K562 (cell line): ENCODE data around the gene ZNF667. TPM values are rescaled to one million over a fixed set of nuclear protein-coding genes. Genes with fewer than 3 reads are reported as not detected.

Experiments used
- ATF6 ChIP-seq: sonication (generic); formaldehyde crosslinking; IDR thresholded peaks from 2 replicates; pipeline ENCODE4 v1.4.0; 2020; ENCODE audit warnings: mild to moderate bottlenecking, missing genetic modification reagents
- BACH1 ChIP-seq: fragments of 200-800 bp; sonication (Bioruptor generic); IDR thresholded peaks from 2 replicates; pipeline ENCODE4 v1.6.1; 2016; ENCODE audit warnings: missing genetic modification characterization, missing compliant biosample characterization
- BCLAF1 ChIP-seq, 2 experiments: fragments of 450-650 bp in 1 of 2; IDR thresholded peaks; 2 replicates each; pipeline ENCODE4 v1.6.1; 2011 to 2017; ENCODE audit warnings: low read depth in 2 of 2, antibody characterized with exemption in 1 of 2, borderline replicate concordance in 1 of 2, low read length in 1 of 2, mild to moderate bottlenecking in 1 of 2, mixed read lengths in 1 of 2; ENCODE audit not compliant: control insufficient read depth in 1 of 2
- BCOR ChIP-seq: fragments of 450-650 bp; IDR thresholded peaks from 2 replicates; pipeline ENCODE4 v1.6.1; 2016
- BRCA1 ChIP-seq, 2 experiments: fragments of 450-650 bp in 1 of 2; sonication (generic) in 1 of 2; formaldehyde crosslinking in 1 of 2; IDR thresholded peaks; 2 replicates each; pipeline versions ENCODE4 v1.5.0 to v1.6.1; 2017 to 2020; ENCODE audit warnings: mild to moderate bottlenecking in 1 of 2, missing genetic modification reagents in 1 of 2
- DIDO1 ChIP-seq: fragments of 450-650 bp; IDR thresholded peaks from 2 replicates; pipeline ENCODE4 v1.6.1; 2016; ENCODE audit warnings: low read depth, missing biosample characterization, missing genetic modification characterization
- GTF2A2 ChIP-seq: IDR thresholded peaks from 2 replicates; pipeline ENCODE4 v1.6.1; 2016; ENCODE audit warnings: mild to moderate bottlenecking, missing genetic modification characterization, missing compliant biosample characterization
- KAT2B ChIP-seq: IDR thresholded peaks from one replicate; pipeline ENCODE4 v1.6.1; 2012; ENCODE audit warnings: low read depth, mild to moderate bottlenecking, control low read depth, inconsistent platforms, low read length, moderate library complexity
- L3MBTL2 ChIP-seq: fragments of 450-650 bp; IDR thresholded peaks from 2 replicates; pipeline ENCODE4 v1.6.1; 2016; ENCODE audit warnings: mild to moderate bottlenecking, moderate library complexity
- NR4A1 ChIP-seq, 2 experiments: fragments of 250-450 bp in 1 of 2; fragments of 450-650 bp in 1 of 2; sonication (Bioruptor Pico) in 1 of 2; IDR thresholded peaks; 2 replicates each; pipeline versions ENCODE4 v1.4.0 to v1.6.1; 2016 to 2020; ENCODE audit warnings: mild to moderate bottlenecking in 2 of 2, missing compliant biosample characterization in 1 of 2, missing genetic modification characterization in 1 of 2, moderate library complexity in 1 of 2
- PRDM10 ChIP-seq: fragments of 450-650 bp; IDR thresholded peaks from 2 replicates; pipeline ENCODE4 v1.6.1; 2018; ENCODE audit not compliant: partially characterized antibody
- SIN3B ChIP-seq: fragments of 450-650 bp; IDR thresholded peaks from 2 replicates; pipeline ENCODE4 v1.6.1; 2017; ENCODE audit warnings: low read depth, mild to moderate bottlenecking, moderate library complexity
- STAG1 ChIP-seq: sonication (generic); formaldehyde crosslinking; IDR thresholded peaks from 2 replicates; pipeline ENCODE4 v1.5.0; 2020; ENCODE audit warnings: missing genetic modification reagents, borderline replicate concordance
- ZFX ChIP-seq: sonication (generic); formaldehyde crosslinking; IDR thresholded peaks from 2 replicates; pipeline ENCODE4 v1.8.0; 2022; ENCODE audit warnings: mild to moderate bottlenecking, missing genetic modification reagents, moderate library complexity
- ZNF280A ChIP-seq: fragments of 450-650 bp; IDR thresholded peaks from 2 replicates; pipeline ENCODE4 v1.6.1; 2018; ENCODE audit warnings: mild to moderate bottlenecking, low read depth; ENCODE audit not compliant: partially characterized antibody
- polyA plus RNA-seq, 8 experiments: library from polyadenylated mRNA; depleted of rRNA in 4 of 8; stranded (reverse) in 5 of 8; unstranded in 3 of 8; fragments of >200 nt; fragmentation: Nextera tagmentation in 2 of 8; fragmentation: Illumina TruSeq in 1 of 8; extraction: Ambion mirVana in 2 of 8; extraction: Trizol in 1 of 8; gene quantifications; 2 replicates each; pipeline versions ENCODE4 v1.2.1 to v1.2.3, GENCODE V29; 2011 to 2014; ENCODE audit warnings: inconsistent platforms in 1 of 8, missing spikeins in 1 of 8
- total RNA-seq, 7 experiments: library from RNA; depleted of rRNA in 6 of 7; stranded (reverse); fragments of >200 nt in 6 of 7; fragmentation: Illumina TruSeq in 2 of 7; extraction: Trizol in 2 of 7; gene quantifications; 2 replicates each; pipeline versions ENCODE4 v1.2.1 to v1.2.3, GENCODE V29; 2011 to 2021; ENCODE audit warnings: low replicate concordance in 1 of 7

Gene ZNF667
- total and polyA plus RNA-seq, 9 of the 15 experiments (the other 6 are each of a cell fraction or from before 2014, with no cell fraction given) = not detected

GRCh38 chr19:56393119-56394012, 83.8 kb downstream of the ZNF667 start, which contains the start of gene ZNF582 (continued):
- TF ChIP-seq L3MBTL2 (peak; percentile 69), NR4A1 (CRISPR knock-in tag; IDR thresholded peaks at IDR 0.05) (no peak), NR4A1 (tag; IDR thresholded peaks at IDR 0.05) (no peak), PRDM10 (no peak), BCLAF1 (IDR thresholded peaks at IDR 0.05; ENCODE audit: borderline replicate concordance in 1 of 2, control insufficient read depth in 1 of 2, low read depth in 2 of 2, low read length in 1 of 2) (no peak), ZFX (CRISPR knock-in tag) (peak; percentile 78), BCOR (peak; percentile 73), SIN3B (peak; percentile 72; the same call in 1 of the 2 replicates), DIDO1 (peak; percentile 56; the same call in 1 of the 2 replicates), ATF6 (no peak), ZNF280A (no peak), KAT2B (peak; percentile 94), STAG1 (CRISPR knock-in tag) (no peak), GTF2A2 (tag) (no peak), BRCA1 (IDR thresholded peaks at IDR 0.05) (no peak), BRCA1 (CRISPR knock-in tag; IDR thresholded peaks at IDR 0.05) (no peak), BACH1 (tag) (no peak)
